Keratinocyte (primary cell): ENCODE results near the gene GTF3A. TPM values are rescaled to one million over a fixed set of nuclear protein-coding genes. Genes with fewer than 3 reads are reported as not detected.

Experiments used
- DNase-seq: peaks from one replicate; pipeline ENCODE4 v3.0.0-alpha.2; 2011; ENCODE audit warnings: low read depth, missing footprints, low spot score
- FAIRE-seq: peaks from 2 replicates; lab custom pipeline; 2011; peaks lifted over from hg19 to GRCh38; lab: Jason Lieb, UNC
- H2AFZ ChIP-seq: 2 replicates; pipeline ENCODE4 v1.6.0; 2012; ENCODE audit warnings: low read length, control low read depth, inconsistent platforms; ENCODE audit not compliant: control insufficient read depth
- H3K27ac ChIP-seq: 2 replicates; pipeline ENCODE4 v1.5.1; 2011; ENCODE audit warnings: low read length; ENCODE audit not compliant: control insufficient read depth, insufficient read depth
- H3K27me3 ChIP-seq: 3 replicates; pipeline ENCODE4 v1.6.0; 2011; ENCODE audit warnings: low read length; ENCODE audit not compliant: control insufficient read depth, insufficient read depth; ENCODE audit errors: extremely low read depth
- H3K36me3 ChIP-seq, 2 experiments: 2 replicates in 1 of 2; 3 replicates in 1 of 2; pipeline ENCODE4 v1.5.1; 2011; ENCODE audit warnings: low read length in 2 of 2, mild to moderate bottlenecking in 1 of 2; ENCODE audit not compliant: control insufficient read depth in 2 of 2, insufficient read depth in 2 of 2; ENCODE audit errors: extremely low read depth in 1 of 2
- H3K4me1 ChIP-seq: 3 replicates; pipeline ENCODE4 v1.5.1; 2011; ENCODE audit warnings: low read length; ENCODE audit not compliant: control insufficient read depth, insufficient read depth; ENCODE audit errors: extremely low read depth
- H3K4me2 ChIP-seq: 3 replicates; pipeline ENCODE4 v1.6.0; 2011; ENCODE audit warnings: low read depth, low read length; ENCODE audit not compliant: control insufficient read depth, insufficient read depth; ENCODE audit errors: extremely low read depth
- H3K4me3 ChIP-seq, 3 experiments: fragments of 200-600 bp in 1 of 3; sonication (generic) in 1 of 3; 2 replicates in 2 of 3; 3 replicates in 1 of 3; pipeline ENCODE4 v1.5.1; 2011 to 2016; ENCODE audit warnings: low read length in 3 of 3, mild to moderate bottlenecking in 3 of 3, control low read depth in 2 of 3, inconsistent platforms in 1 of 3, low read depth in 1 of 3, mixed read lengths in 1 of 3, mixed run types in 1 of 3, moderate library complexity in 1 of 3; ENCODE audit not compliant: control insufficient read depth in 2 of 3, insufficient read depth in 2 of 3; ENCODE audit errors: extremely low read depth in 1 of 3
- H3K79me2 ChIP-seq: 2 replicates; pipeline ENCODE4 v1.6.0; 2012; ENCODE audit warnings: low read length; ENCODE audit not compliant: control insufficient read depth, insufficient read depth
- H3K9ac ChIP-seq: 3 replicates; pipeline ENCODE4 v1.6.0; 2011; ENCODE audit warnings: low read length; ENCODE audit not compliant: control insufficient read depth, insufficient read depth; ENCODE audit errors: extremely low read depth
- H3K9me1 ChIP-seq: 3 replicates; pipeline ENCODE4 v1.6.0; 2011; ENCODE audit warnings: low read length; ENCODE audit not compliant: control insufficient read depth, insufficient read depth; ENCODE audit errors: extremely low read depth
- H3K9me3 ChIP-seq: 2 replicates; pipeline ENCODE4 v1.5.1; 2012; ENCODE audit warnings: low read depth, low read length; ENCODE audit not compliant: control insufficient read depth
- H4K20me1 ChIP-seq: 3 replicates; pipeline ENCODE4 v1.6.0; 2011; ENCODE audit warnings: low read length; ENCODE audit not compliant: control insufficient read depth, insufficient read depth; ENCODE audit errors: extremely low read depth
- EZH2 ChIP-seq: IDR thresholded peaks from one replicate; pipeline ENCODE4 v1.6.1; 2012; ENCODE audit warnings: inconsistent platforms, mild to moderate bottlenecking, low read length, moderate library complexity
- dilution Hi-C: fragments of 300-500 bp; cut with MboI; formaldehyde crosslinking; loops from one replicate; pipeline ENCODE4 v1.7.0; 2020; ENCODE audit warnings: low sequenced_read_pairs; ENCODE audit not compliant: extremely low pct_ligation_motif_present
- polyA plus RNA-seq, 5 experiments: library from polyadenylated mRNA; depleted of rRNA in 3 of 5; stranded (reverse) in 3 of 5; stranded (forward) in 1 of 5; unstranded in 1 of 5; fragments of >200 nt; gene quantifications; 1 replicate in 1 of 5; 2 replicates in 3 of 5; 3 replicates in 1 of 5; pipeline versions ENCODE4 v1.2.1 to v1.2.3, GENCODE V29; 2011 to 2012; ENCODE audit warnings: missing spikeins in 2 of 5, low read depth in 1 of 5, low replicate concordance in 1 of 5
- TF ChIP-seq, protein P1 (sequence below), 3 experiments: IDR thresholded peaks in 1 of 3; conservative IDR thresholded peaks in 1 of 3; optimal IDR thresholded peaks in 1 of 3; 2 replicates in 2 of 3; 3 replicates in 1 of 3; pipeline versions ENCODE3 to v1.5.1; 2011; ENCODE audit warnings: low read length in 3 of 3, mild to moderate bottlenecking in 3 of 3, moderate library complexity in 2 of 3, control low read depth in 1 of 3, inconsistent platforms in 1 of 3; ENCODE audit not compliant: insufficient read depth in 2 of 3; ENCODE audit errors: extremely low read depth in 1 of 3

Gene GTF3A
- polyA plus RNA-seq, 1 donor (not counting 4 experiments of a cell fraction or from before 2014, with no cell fraction given) = 97.8 TPM

- Histone ChIP-seq H3K9me3 (no peaks in the 10 kb centered on the region), H2AFZ (no peak overlapping the region), H3K27ac (no peak overlapping the region), H3K9ac (no peak overlapping the region), H4K20me1 (no peaks in the 10 kb centered on the region), H3K4me2 (no peak overlapping the region), H3K9me1 (no peaks in the 10 kb centered on the region), H3K36me3 (no peaks in the 10 kb centered on the region), H3K4me1 (no peaks in the 10 kb centered on the region), H3K79me2 (no peaks in the 10 kb centered on the region), H3K4me3 (no peak overlapping the region), H3K27me3 (peaks cover 6% of the 10 kb centered on the region)
- no peak for FAIRE-seq
- TF ChIP-seq, protein P1, sequence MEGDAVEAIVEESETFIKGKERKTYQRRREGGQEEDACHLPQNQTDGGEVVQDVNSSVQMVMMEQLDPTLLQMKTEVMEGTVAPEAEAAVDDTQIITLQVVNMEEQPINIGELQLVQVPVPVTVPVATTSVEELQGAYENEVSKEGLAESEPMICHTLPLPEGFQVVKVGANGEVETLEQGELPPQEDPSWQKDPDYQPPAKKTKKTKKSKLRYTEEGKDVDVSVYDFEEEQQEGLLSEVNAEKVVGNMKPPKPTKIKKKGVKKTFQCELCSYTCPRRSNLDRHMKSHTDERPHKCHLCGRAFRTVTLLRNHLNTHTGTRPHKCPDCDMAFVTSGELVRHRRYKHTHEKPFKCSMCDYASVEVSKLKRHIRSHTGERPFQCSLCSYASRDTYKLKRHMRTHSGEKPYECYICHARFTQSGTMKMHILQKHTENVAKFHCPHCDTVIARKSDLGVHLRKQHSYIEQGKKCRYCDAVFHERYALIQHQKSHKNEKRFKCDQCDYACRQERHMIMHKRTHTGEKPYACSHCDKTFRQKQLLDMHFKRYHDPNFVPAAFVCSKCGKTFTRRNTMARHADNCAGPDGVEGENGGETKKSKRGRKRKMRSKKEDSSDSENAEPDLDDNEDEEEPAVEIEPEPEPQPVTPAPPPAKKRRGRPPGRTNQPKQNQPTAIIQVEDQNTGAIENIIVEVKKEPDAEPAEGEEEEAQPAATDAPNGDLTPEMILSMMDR (optimal IDR thresholded peaks at IDR 0.05 in 1 of 3, IDR thresholded peaks at IDR 0.05 in 1 of 3, conservative IDR thresholded peaks at IDR 0.05 in 1 of 3; ENCODE audit: extremely low read depth in 1 of 3, insufficient read depth in 2 of 3, low read length in 3 of 3) = no peak
- no peak for TF ChIP-seq EZH2
- dilution Hi-C loops = no loop called here
- DNase-seq = no peak
Measured at GRCh38 chr13:27391471-27391870, 32.9 kb upstream of the GTF3A start.

GRCh38 chr13:27393101-27393500 is 31.3 kb upstream of the GTF3A start:
- H3K4me2 ChIP-seq = no peak overlapping the region

More at GRCh38 chr13:27393101-27393500, 31.3 kb upstream of the GTF3A start:
- Histone ChIP-seq H3K27me3 (peaks cover 6% of the 10 kb centered on the region), H3K36me3 (no peaks in the 10 kb centered on the region), H3K9me1 (no peaks in the 10 kb centered on the region), H3K9me3 (no peaks in the 10 kb centered on the region), H3K4me1 (no peaks in the 10 kb centered on the region), H4K20me1 (no peaks in the 10 kb centered on the region), H3K9ac (no peak overlapping the region), H2AFZ (no peak overlapping the region), H3K4me3 (no peak overlapping the region), H3K79me2 (no peaks in the 10 kb centered on the region), H3K27ac (no peak overlapping the region)
- DNase-seq (no peak), FAIRE-seq (no peak)
- no peak for TF ChIP-seq EZH2
- TF ChIP-seq, protein P1 (optimal IDR thresholded peaks at IDR 0.05 in 1 of 3, IDR thresholded peaks at IDR 0.05 in 1 of 3, conservative IDR thresholded peaks at IDR 0.05 in 1 of 3; ENCODE audit: extremely low read depth in 1 of 3, insufficient read depth in 2 of 3, low read length in 3 of 3) = no peak
- dilution Hi-C loops = no loop called here
